ENCODE data around the gene PLPP4.

Gene PLPP4

DNA sequence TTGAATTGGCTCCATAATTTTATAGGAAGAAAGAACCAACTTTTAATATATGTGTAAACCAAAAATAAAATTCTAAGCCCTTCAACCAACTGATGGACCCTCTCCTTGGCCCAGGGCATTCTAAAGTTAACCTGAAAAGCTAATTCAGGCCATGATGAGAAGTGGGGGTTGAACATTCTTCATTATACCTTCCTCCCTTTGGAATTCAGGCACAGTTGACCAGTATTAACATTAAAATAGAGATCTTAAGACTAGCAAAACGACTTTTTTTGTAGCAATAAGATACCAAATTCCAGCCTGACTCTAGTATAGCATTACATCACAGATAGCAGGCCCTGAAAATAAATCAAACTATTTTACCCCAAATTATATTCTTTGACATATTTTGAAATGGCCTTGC is 173.2 kb downstream of the PLPP4 start:
- no peak overlapping the region for H3K27ac ChIP-seq
- ChIA-PET POLR2A (ENCODE audit: low non-redundant PET) (no interaction called here), CTCF (interaction anchor here (0.6 kb wide), 1 partner anchor 217 kb away, joined by 3 read pairs; no protein-coding TSS in a partner anchor)
- TF ChIP-seq, protein P1, sequence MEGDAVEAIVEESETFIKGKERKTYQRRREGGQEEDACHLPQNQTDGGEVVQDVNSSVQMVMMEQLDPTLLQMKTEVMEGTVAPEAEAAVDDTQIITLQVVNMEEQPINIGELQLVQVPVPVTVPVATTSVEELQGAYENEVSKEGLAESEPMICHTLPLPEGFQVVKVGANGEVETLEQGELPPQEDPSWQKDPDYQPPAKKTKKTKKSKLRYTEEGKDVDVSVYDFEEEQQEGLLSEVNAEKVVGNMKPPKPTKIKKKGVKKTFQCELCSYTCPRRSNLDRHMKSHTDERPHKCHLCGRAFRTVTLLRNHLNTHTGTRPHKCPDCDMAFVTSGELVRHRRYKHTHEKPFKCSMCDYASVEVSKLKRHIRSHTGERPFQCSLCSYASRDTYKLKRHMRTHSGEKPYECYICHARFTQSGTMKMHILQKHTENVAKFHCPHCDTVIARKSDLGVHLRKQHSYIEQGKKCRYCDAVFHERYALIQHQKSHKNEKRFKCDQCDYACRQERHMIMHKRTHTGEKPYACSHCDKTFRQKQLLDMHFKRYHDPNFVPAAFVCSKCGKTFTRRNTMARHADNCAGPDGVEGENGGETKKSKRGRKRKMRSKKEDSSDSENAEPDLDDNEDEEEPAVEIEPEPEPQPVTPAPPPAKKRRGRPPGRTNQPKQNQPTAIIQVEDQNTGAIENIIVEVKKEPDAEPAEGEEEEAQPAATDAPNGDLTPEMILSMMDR (conservative IDR thresholded peaks at IDR 0.05; ENCODE audit: low read depth), result no peak
- DNase-seq (ENCODE audit: low spot score), result no peak

DNA sequence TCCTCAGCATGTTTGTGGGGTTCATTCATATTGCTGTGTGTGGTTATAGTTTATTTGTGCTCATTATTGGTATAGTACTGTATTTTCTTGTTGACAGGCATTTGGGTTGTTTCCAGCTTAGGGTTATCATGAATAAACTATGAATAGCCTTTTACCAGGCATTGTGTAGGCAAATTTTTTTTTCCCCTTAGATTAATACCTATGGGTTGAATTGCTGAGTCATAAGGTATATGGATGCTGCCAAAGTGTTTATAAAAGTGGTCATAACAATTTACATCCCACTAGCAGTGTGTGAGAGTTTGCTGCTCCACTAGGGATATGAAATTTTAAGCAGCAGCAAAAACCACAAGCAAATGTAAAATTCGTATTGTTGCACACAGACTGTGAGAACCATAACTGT is 175.0 kb downstream of the PLPP4 start:
- CTCF ChIA-PET, result no interaction called here
- no peak overlapping the region for H3K27ac ChIP-seq
- POLR2A ChIA-PET (ENCODE audit: low non-redundant PET), result no interaction called here

DNA sequence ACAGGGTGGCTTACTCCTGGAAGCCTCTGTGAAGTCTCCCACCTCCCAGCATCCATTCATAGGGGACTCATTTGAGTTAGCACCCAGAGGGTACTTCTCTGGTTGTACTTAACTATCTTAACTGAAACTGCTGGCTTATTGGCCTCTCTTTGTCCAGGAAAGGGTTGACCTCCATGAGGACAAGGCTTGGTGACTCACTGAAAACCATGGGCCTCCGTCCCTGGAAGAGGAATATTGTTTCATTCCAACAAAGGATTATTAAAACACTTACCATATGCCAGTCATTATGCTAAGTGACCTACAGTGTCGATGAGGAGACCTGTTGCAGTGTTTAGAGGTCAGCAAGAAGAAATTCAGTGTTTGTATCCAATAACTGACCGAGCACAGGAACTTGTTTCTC is 175.9 kb downstream of the PLPP4 start:
- ChIA-PET POLR2A (ENCODE audit: low non-redundant PET) (no interaction called here), CTCF (interaction anchor here (0.6 kb wide), 1 partner anchor 814 kb away, joined by 3 read pairs; no protein-coding TSS in a partner anchor)
- H3K27ac ChIP-seq, result no peak overlapping the region
- TF ChIP-seq, protein P1 (conservative IDR thresholded peaks at IDR 0.05; ENCODE audit: low read depth), result no peak
- DNase-seq (ENCODE audit: low spot score), result no peak

More for the DNA sequence above, 175.0 kb downstream of the PLPP4 start:
- TF ChIP-seq, protein P1 (conservative IDR thresholded peaks at IDR 0.05; ENCODE audit: low read depth), result no peak
- DNase-seq (ENCODE audit: low spot score), result no peak

DNA sequence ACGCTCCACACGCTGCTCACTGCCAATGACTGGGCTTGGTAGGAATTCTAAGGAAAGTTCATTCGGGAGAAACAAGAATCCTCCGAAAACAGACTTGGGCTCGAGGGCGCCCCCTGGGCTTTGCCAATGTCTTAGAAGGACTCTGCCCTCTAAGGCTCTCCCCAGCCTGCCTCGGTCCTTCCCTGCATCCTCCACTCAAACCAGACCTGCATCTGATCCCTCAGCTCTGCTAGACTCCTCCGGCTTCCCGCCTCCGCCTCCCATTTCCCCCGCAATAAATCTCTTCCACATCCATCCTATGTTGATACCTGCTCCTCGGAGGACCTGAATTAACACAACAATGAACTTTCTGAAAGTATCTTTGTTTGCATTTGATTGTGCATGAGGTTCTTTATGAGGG is 177.6 kb downstream of the PLPP4 start:
- no peak for DNase-seq (ENCODE audit: low spot score)
- ChIA-PET CTCF (no interaction called here), POLR2A (ENCODE audit: low non-redundant PET) (no interaction called here)
- TF ChIP-seq, protein P1 (conservative IDR thresholded peaks at IDR 0.05; ENCODE audit: low read depth), result no peak
- H3K27ac ChIP-seq, result no peak overlapping the region
